ENCODE measurements around the gene LRRK1.

Gene LRRK1

GRCh38 chr15:101051291-101052030 is 132.3 kb downstream of the LRRK1 start:
- DNase-seq (ENCODE audit: insufficient read length, low spot score): no peak
- no peak for FAIRE-seq

GRCh38 chr15:101052031-101052620 is 133.0 kb downstream of the LRRK1 start:
- DNase-seq (ENCODE audit: insufficient read length, low spot score) (no peak), FAIRE-seq (no peak)

DNA sequence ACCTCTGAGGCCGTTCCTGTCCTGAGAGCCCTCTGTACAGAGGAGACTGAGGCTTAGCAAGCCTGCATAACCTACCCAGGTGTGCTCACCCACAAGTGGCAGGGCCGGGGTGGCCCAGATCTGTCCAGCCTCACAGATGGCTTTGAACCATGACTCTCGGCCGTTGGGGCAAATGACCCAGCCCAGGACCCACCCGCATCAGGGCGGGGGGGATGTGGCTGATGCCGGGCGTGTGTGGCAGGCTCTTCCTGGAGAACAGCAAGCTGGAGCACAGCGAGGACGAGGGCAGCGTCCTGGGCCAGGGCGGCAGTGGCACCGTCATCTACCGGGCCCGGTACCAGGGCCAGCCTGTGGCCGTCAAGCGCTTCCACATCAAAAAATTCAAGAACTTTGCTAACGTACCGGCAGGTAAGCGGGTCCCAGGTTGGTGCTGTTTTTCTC is 133.5 kb downstream of the LRRK1 start:
- no peak for FAIRE-seq

DNA sequence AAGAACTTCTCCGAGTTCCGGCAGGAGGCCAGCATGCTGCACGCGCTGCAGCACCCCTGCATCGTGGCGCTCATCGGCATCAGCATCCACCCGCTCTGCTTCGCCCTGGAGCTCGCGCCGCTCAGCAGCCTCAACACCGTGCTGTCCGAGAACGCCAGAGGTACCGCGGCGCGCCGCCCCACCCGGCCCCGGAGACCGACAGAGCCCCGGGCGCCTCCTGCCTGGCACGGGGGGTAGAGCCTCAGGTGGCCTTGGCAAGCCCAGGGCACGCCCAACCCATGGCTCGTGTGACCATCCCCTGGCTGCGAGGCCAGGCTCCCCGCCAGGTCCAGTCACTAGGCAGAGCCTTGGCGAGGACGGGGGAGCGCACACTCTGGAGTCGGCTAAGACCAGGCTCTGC is 134.1 kb downstream of the LRRK1 start:
- FAIRE-seq (no peak), DNase-seq (ENCODE audit: insufficient read length, low spot score) (no peak)

More for the DNA sequence above, 133.5 kb downstream of the LRRK1 start:
- no peak for DNase-seq (ENCODE audit: insufficient read length, low spot score)

GRCh38 chr15:101054116-101054515 is 135.0 kb downstream of the LRRK1 start:
- DNase-seq (ENCODE audit: insufficient read length, low spot score): no peak
- no peak for FAIRE-seq

DNA sequence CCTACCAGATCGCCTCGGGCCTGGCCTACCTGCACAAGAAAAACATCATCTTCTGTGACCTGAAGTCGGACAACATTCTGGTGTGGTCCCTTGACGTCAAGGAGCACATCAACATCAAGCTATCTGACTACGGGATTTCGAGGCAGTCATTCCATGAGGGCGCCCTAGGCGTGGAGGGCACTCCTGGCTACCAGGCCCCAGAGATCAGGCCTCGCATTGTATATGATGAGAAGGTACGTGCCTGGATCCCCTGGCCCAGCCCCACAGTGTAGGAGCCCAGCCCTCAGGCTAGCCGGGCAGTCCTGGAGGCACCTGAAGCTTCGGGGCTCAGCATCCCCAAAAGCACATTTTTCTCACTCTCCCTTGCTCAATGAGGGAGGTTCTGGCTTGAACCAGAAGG is 135.8 kb downstream of the LRRK1 start:
- FAIRE-seq (no peak), DNase-seq (ENCODE audit: insufficient read length, low spot score) (no peak)

GRCh38 chr15:101055411-101055810 is 136.3 kb downstream of the LRRK1 start:
- DNase-seq (ENCODE audit: insufficient read length, low spot score) (no peak), FAIRE-seq (no peak)

GRCh38 chr15:101056366-101057334 is 137.5 kb downstream of the LRRK1 start:
- DNase-seq (ENCODE audit: insufficient read length, low spot score) (no peak), FAIRE-seq (no peak)

DNA sequence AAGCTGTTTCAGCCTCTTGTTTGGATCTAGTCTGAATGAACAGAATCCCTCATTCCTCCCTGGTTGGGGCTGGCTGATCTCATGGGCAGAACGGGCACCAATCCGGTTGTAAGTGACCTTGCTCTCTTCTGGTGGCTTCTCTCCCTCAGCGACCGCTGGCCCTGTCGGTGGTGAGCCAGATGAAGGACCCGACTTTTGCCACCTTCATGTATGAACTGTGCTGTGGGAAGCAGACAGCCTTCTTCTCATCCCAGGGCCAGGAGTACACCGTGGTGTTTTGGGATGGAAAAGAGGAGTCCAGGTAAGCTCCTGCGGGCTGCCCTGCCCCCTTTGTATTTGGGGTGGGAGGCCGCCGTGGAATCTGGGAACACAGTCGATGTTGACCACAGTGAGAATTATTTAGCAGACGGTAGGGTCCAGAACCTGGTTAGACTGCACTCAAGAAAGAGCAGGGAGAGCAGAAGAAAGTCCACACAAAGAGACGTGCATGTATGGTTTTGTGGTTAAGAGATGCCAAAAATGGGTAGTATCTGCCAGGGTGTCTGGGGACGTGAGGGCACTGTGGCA is 138.8 kb downstream of the LRRK1 start:
- FAIRE-seq: no peak
- DNase-seq (ENCODE audit: insufficient read length, low spot score): no peak

DNA sequence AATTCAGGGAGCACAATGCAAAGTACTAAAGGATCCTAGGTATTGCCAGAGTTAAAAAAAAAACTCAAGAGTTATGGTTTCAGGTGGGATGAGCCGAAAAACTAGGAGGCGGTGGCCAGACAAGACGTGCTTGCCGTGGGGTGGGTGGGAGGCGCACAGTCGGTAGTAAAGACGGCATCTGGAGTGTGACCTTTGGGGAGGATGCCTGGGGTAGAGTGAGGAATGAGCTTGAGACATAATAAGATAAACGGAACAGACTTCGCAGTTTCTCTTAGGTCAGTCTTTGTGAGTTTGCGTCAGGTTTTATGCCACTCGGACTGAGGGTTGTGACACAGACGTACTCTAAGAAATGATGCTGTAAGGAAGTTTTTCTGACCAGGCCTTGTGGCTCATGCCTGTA is 139.6 kb downstream of the LRRK1 start:
- FAIRE-seq: no peak
- no peak for DNase-seq (ENCODE audit: insufficient read length, low spot score)

DNA sequence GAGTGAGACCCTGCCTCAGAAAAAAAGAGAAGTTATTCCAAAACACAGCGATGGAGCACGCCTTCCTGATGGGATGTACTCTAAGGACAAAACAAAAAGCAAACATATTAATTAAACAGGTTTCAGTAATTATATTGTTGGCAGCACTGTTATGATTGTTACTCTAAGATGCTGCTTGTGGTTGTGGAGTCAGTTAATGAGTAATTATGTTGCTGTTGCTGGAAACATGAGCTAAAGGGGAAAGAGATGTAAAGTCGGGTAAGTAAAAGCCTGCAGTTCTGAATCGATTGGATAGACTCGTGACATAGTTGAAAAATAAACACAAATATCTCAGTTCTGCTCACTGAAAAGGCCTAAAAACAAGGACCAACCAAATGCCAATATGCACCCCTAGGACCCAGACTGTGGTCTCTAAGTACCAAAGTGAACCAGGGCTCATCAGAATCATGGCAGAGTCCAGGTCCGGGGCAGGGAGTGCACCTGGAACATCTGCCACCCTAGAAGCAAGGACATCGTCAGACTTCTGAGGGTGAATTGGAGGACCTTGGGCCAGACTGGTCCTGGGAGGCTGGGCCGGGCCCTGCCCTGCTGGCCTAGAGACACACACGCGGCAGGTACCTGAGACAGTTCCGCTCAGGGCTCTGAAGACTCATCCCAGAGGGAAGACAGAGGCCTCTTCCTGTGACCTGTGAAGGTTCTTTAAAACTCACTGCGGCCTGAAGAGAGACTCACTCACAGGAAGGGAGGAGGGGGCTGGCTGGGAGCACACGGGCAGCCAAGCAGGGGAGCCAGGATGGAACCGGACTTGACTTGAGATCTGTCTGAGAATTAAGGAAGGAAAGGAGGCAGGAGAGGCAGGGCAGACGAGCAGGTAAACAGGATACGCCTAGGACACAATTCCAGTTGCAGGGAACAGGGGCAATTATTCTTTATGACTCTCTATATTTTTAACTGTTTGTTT is 140.5 kb downstream of the LRRK1 start:
- no peak for DNase-seq (ENCODE audit: insufficient read length, low spot score)
- FAIRE-seq: no peak

DNA sequence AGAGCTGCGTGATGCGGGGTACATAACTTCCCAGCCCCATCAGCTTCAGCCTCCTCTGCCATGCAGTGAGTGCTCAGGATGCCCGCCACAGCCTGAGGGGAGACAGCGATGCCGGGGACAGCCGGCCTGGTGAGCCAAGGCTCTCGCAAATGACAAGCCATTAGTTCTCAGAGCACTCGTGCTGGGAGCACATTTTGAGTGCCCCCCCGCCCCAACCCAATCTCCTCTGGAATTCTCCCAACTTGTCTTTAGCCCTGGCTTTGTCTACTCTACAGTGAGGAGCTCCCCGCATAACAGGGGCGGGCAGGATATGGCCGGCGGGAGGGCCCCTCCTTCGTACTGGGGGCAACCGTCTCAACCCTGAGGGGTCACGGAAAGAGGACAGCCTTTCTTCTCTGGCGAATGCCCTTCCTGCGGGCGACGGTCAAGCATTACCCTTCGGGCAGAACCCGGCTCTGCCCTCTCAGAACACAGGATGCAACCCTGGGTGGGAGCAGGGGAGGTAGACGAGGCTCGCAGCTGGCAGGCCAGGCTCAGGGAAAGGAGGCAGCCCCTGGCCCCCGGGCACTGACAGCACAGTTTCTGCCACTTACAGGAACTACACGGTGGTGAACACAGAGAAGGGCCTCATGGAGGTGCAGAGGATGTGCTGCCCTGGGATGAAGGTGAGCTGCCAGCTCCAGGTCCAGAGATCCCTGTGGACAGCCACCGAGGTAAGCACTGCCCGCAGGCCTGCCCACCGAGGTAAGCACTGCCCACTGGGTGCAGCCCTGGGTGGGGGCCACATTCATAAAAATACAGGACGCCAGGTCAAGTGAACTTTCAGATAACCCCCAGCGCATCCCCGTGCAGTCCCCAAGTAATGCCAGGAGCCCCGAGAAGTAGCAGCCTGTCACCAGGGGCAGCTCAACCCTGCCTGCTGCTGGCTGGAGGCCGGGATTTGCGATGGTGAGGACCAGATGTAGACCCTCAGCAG is 141.7 kb downstream of the LRRK1 start:
- FAIRE-seq (no peak), DNase-seq (ENCODE audit: insufficient read length, low spot score) (no peak)

- DNase-seq (ENCODE audit: insufficient read length, low spot score) (no peak), FAIRE-seq (no peak)
Observed at GRCh38 chr15:101062063-101062462, 142.9 kb downstream of the LRRK1 start.

DNA sequence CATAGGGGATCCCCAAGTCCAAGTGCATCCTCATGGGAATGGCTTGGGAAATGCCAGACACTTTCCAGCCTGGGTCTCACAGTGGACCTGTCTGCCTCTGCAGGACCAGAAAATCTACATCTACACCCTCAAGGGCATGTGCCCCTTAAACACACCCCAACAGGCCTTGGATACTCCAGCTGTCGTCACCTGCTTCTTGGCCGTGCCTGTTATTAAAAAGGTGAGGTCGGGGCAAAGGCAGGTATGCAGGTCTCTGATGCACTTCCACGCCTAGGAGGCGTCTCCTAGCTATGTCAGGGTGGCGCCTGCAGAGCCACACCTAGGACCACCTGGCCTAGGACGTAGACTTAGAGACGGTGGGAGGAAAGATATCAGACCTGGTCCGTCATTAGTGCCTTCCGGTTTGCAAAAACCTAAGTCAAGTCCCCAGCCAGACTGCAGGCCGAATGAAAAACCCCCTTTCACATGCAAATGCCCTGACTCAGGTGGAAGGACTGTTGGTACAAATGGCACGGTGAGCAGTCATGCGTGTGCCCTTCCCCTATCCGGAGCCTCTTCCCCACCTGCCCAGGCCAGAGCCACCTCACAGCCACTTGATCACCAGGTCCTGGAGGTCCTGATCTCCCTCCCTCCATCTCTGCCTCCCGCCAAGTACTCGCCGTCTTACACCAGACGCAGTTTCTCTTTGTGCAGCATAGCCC is 143.5 kb downstream of the LRRK1 start:
- FAIRE-seq: no peak
- no peak for DNase-seq (ENCODE audit: insufficient read length, low spot score)

DNA sequence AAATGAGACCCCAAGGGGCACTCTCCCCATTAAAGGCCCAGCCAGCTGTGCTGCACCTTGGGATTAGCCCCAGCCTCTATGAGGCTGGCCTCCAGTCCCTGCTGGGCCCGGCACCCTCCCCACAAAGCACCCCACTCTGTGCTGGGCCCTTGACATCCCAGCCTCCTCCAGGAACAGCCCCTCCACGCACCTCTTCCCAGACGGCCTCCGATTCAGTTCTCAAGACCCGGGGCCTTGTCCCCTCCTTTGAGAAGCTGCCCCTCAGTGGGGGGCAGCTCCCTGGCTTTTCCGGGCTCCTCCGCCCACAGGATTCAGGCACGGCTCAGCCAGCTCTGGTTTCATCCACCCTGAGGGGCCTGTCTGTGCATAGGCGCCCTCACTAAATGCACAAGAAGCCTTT is 144.1 kb downstream of the LRRK1 start:
- no peak for FAIRE-seq
- DNase-seq (ENCODE audit: insufficient read length, low spot score): no peak

DNA sequence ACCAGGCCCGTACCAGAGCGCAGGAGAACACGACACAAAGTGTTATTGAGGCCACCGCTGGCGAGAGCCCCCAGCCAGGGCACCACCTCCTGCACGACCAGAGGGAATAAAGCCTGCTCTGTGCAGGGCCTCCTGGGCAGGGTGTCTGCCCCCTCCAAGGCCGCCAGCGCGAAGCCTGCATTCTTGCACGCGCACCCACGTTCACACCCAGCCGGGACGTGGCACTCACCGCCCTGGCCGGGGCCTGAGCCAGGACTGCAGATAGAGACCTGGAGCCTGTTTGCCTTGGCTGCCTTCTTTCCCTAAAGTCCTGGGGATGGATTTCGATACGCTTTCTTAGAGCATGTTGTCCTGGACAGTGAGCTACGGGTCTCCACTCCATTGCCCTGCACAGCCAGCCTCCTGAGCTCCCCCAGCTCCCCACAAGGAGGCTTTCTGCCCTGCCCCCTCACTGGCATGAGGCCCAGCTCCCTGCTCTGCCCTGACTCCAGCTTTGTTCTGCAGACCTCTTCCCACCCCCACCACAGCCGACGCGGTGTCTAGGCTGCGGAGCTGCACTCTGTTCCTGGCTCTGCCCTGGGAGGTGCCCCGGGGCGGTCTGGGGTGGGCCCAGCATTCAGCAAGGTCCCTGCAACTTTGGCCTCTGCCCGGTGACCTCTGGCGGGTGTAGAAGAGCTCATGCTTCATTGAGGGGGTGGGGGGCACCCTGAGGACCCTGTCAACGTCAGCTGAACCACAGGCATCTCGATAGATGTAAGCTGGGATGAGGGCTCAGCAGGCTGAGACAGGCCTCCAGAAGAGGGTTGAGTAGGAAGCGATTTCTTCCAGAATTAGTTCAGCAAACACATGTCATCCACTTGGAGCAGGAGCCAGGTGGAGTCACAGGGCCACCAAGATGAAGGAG is 145.0 kb downstream of the LRRK1 start:
- FAIRE-seq: no peak
- DNase-seq (ENCODE audit: insufficient read length, low spot score): no peak
